Measurements from ENCODE around the gene SDK2.

SDK2 gene

DNA sequence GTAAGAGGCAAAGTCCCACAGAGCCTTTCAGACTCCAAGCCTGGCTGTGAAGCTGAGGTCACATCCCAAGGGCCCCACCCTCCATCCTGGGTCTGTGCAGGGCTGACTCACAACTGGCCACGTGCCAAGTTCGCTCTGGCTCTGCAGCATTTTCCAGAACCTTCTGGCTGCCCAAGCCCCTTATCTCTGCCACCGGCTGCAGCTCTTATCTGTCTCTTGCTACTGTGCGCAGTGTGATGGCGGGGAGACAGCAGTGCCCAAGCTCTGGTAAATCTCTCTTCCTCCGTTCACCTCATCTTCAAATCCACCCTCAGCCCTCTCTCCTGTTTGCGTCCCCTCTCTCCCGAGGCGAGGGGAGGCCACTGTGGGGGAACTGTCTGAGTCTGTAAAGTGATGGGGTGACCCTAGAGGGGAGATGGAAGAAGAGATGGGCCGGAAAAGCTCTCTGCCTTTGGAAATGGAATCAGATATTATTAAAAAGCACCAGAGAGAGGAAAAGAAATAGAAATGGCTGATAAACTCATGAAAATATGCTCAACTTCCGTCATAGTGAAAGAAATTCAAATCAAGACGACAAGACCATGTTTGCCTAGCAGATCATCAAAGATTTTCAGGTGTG is 169.8 kb downstream of the SDK2 start:
- TF ChIP-seq SIN3A (IDR thresholded peaks at IDR 0.05; ENCODE audit: borderline replicate concordance, insufficient read depth, low read length) (no peak), TAF1 (IDR thresholded peaks at IDR 0.05; ENCODE audit: borderline replicate concordance, insufficient read depth, low read length) (no peak)

DNA sequence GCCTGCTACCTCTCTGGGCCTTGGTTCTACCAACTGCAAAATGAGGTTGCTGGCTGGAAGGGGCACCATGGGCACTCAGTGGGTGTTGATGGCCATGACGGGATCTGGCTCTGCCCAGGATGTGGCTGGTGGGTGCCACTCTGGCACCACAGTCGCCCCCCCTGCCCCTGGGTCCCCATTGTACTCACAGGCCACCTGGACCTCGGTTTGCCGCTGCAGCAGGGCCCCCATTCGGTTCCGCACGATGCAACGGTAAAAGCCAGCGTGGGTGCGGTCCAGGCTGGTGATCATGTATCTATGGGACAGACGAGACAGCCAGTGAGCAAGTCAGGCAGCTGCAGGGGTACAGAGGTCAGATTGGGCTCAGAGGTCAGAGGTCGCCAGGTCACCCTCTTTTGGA is 172.3 kb downstream of the SDK2 start:
- TF ChIP-seq SIN3A (IDR thresholded peaks at IDR 0.05; ENCODE audit: borderline replicate concordance, insufficient read depth, low read length) = no peak

DNA sequence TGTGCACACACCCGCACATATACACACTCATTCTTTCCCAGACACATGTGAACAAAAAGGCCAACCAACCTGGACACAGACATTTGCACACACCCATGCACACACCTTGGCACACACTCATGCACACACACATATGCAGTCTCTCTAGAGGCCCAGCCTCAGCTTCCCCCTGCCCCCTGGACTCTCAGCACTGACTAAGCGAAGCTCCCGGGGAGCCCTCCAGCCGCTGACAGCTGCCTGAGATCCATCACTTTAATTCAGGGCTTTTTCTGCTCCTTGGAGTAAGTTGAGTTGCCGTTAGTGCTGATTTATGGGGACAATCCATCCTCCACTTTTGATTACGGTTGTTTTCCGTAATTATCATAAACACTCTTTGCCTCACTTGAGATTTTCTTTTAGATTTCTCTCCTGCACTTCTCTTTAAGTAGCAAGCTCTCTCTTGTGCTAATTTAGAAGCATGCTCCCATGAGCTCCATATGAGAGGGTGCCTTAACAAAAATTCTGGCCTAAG is 173.9 kb downstream of the SDK2 start:
- TF ChIP-seq SIN3A (IDR thresholded peaks at IDR 0.05; ENCODE audit: borderline replicate concordance, insufficient read depth, low read length) (no peak), TAF1 (IDR thresholded peaks at IDR 0.05; ENCODE audit: borderline replicate concordance, insufficient read depth, low read length) (no peak), FOXP2 (optimal IDR thresholded peaks at IDR 0.05; ENCODE audit: borderline replicate concordance, extremely low read depth, extremely low read length, insufficient read depth) (no peak)
- TF ChIP-seq, protein P1, sequence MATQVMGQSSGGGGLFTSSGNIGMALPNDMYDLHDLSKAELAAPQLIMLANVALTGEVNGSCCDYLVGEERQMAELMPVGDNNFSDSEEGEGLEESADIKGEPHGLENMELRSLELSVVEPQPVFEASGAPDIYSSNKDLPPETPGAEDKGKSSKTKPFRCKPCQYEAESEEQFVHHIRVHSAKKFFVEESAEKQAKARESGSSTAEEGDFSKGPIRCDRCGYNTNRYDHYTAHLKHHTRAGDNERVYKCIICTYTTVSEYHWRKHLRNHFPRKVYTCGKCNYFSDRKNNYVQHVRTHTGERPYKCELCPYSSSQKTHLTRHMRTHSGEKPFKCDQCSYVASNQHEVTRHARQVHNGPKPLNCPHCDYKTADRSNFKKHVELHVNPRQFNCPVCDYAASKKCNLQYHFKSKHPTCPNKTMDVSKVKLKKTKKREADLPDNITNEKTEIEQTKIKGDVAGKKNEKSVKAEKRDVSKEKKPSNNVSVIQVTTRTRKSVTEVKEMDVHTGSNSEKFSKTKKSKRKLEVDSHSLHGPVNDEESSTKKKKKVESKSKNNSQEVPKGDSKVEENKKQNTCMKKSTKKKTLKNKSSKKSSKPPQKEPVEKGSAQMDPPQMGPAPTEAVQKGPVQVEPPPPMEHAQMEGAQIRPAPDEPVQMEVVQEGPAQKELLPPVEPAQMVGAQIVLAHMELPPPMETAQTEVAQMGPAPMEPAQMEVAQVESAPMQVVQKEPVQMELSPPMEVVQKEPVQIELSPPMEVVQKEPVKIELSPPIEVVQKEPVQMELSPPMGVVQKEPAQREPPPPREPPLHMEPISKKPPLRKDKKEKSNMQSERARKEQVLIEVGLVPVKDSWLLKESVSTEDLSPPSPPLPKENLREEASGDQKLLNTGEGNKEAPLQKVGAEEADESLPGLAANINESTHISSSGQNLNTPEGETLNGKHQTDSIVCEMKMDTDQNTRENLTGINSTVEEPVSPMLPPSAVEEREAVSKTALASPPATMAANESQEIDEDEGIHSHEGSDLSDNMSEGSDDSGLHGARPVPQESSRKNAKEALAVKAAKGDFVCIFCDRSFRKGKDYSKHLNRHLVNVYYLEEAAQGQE (IDR thresholded peaks at IDR 0.05; ENCODE audit: insufficient read depth in 1 of 2, low read depth in 2 of 2, low read length in 2 of 2) = no peak

DNA sequence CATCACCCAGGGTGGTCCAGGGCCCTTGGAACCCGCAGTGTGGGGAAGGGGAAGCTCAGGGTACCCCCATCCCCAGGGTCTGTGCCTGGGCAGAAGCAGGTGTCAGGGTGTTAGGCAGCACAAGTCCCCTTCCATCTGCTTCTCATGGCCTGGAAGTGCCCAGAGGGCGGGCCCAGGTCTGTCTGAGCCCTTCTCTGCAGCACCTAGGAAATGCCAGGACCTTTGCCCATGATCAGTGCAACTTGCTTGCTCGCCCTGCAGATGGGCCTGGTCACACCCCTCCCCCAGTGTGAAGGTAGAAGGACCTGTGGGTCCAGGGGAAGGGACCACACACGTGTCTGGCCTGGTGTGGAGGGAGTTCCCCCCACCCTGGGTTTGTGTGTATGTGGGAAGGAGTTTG is 174.9 kb downstream of the SDK2 start:
- TF ChIP-seq, protein P1 (IDR thresholded peaks at IDR 0.05; ENCODE audit: insufficient read depth in 1 of 2, low read depth in 2 of 2, low read length in 2 of 2) = no peak
- TF ChIP-seq POLR2AphosphoS5 (IDR thresholded peaks at IDR 0.05; ENCODE audit: low read depth, low read length) = no peak
- no peak for TF ChIP-seq FOXP2 (optimal IDR thresholded peaks at IDR 0.05; ENCODE audit: borderline replicate concordance, extremely low read depth, extremely low read length, insufficient read depth)
- TF ChIP-seq TAF1 (IDR thresholded peaks at IDR 0.05; ENCODE audit: borderline replicate concordance, insufficient read depth, low read length) = no peak
- TF ChIP-seq SIN3A (IDR thresholded peaks at IDR 0.05; ENCODE audit: borderline replicate concordance, insufficient read depth, low read length) = no peak

DNA sequence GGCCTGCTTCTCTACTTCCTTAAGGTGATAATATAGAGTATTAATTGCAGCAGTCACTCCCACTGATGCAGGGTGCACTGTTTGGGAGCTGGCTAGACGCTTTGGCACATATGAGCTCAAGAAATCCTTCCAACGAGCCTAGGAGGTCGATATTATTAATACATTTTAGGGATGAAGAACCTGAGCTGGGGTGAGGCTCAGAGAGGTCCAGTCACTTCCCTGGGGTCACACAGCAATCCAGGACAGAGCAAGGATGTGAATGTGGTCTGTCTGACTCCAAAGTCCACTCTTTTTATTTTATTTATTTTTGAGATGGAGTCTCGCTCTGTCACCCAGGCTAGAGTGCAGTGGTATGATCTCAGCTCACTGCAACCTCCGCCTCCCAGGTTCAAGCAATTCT is 176.0 kb downstream of the SDK2 start:
- TF ChIP-seq FOXP2 (optimal IDR thresholded peaks at IDR 0.05; ENCODE audit: borderline replicate concordance, extremely low read depth, extremely low read length, insufficient read depth) (no peak), SIN3A (IDR thresholded peaks at IDR 0.05; ENCODE audit: borderline replicate concordance, insufficient read depth, low read length) (no peak), TAF1 (IDR thresholded peaks at IDR 0.05; ENCODE audit: borderline replicate concordance, insufficient read depth, low read length) (no peak), POLR2AphosphoS5 (IDR thresholded peaks at IDR 0.05; ENCODE audit: low read depth, low read length) (no peak)
- TF ChIP-seq, protein P1 (IDR thresholded peaks at IDR 0.05; ENCODE audit: insufficient read depth in 1 of 2, low read depth in 2 of 2, low read length in 2 of 2) = no peak

DNA sequence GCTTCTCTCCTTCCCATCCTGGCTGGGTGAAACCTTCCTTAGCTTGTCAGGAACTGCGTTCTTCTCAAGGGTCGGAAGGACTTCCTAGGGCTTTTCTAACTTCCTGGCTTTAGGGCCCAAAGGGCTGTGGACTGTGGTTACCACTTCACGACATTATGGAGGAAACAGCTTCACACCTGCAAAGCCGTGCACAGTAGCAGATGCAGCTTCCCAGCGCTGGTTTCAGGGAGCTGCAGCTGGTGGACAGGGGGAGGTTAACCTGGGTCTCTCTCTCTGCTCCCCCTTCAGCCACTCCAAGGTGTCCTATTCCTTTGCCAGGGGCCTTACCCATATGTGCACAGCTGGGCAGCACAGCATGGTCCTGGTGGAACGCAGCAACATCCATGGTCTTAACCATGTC is 176.6 kb downstream of the SDK2 start:
- TF ChIP-seq SIN3A (IDR thresholded peaks at IDR 0.05; ENCODE audit: borderline replicate concordance, insufficient read depth, low read length) (no peak), FOXP2 (optimal IDR thresholded peaks at IDR 0.05; ENCODE audit: borderline replicate concordance, extremely low read depth, extremely low read length, insufficient read depth) (no peak), POLR2AphosphoS5 (IDR thresholded peaks at IDR 0.05; ENCODE audit: low read depth, low read length) (no peak), TAF1 (IDR thresholded peaks at IDR 0.05; ENCODE audit: borderline replicate concordance, insufficient read depth, low read length) (no peak)
- TF ChIP-seq, protein P1 (IDR thresholded peaks at IDR 0.05; ENCODE audit: insufficient read depth in 1 of 2, low read depth in 2 of 2, low read length in 2 of 2) = no peak
